PC-3 (cell line): Measurements from ENCODE around the gene IL17RA. TPM values are rescaled to one million over a fixed set of nuclear protein-coding genes. Genes with fewer than 3 reads are reported as not detected.

Experiments used
- ATAC-seq: fragments of 200-7000 bp; cut with Tn5 transposase; 2 replicates; pipeline ENCODE4 v1.9.1; 2020; ENCODE audit warnings: mild to moderate bottlenecking, moderate library complexity
- BruUV-seq: library from RNA; stranded (reverse); fragments of 400-500 nt; replicated peaks from 2 replicates; lab custom pipeline; 2021; lab: Mats Ljungman, UMichigan
- CTCF ChIA-PET: fragments of 300-600 bp; sonication (Branson Sonifier 250); formaldehyde crosslinking; loops from one replicate; lab custom pipeline; 2022; ENCODE audit warnings: antibody characterized with exemption; lab: Charles Lee
- POLR2A ChIA-PET: fragments of 300-600 bp; sonication (Branson Sonifier 250); formaldehyde crosslinking; loops from one replicate; lab custom pipeline; 2022; ENCODE audit warnings: antibody characterized with exemption; ENCODE audit not compliant: unreplicated experiment; lab: Charles Lee
- DNase-seq: peaks from one replicate; pipeline ENCODE4 v3.0.0-alpha.2; 2015
- H2AFZ ChIP-seq: fragments of 300-600 bp; sonication (generic); 2 replicates; pipeline ENCODE4 v1.6.0; 2016; ENCODE audit warnings: antibody characterized with exemption, low read length
- H3F3A ChIP-seq: fragments of 300-600 bp; sonication (generic); one replicate; pipeline ENCODE4 v1.6.0; 2017; ENCODE audit warnings: antibody characterized with exemption, low read length, control low read depth, mild to moderate bottlenecking; ENCODE audit not compliant: unreplicated experiment
- H3K27ac ChIP-seq: fragments of 300-600 bp; sonication (generic); 2 replicates; pipeline ENCODE4 v1.5.1; 2016; ENCODE audit warnings: mild to moderate bottlenecking, low read length
- H3K27me3 ChIP-seq: fragments of 300-600 bp; sonication (generic); 2 replicates; pipeline ENCODE4 v1.6.1; 2016; ENCODE audit warnings: low read length, mixed read lengths
- H3K36me3 ChIP-seq: fragments of 300-600 bp; sonication (generic); 2 replicates; pipeline ENCODE4 v1.6.1; 2016; ENCODE audit warnings: low read depth, mixed run types, low read length, mixed read lengths
- H3K4me1 ChIP-seq: fragments of 300-600 bp; sonication (generic); 2 replicates; pipeline ENCODE4 v1.5.1; 2016; ENCODE audit warnings: low read length; ENCODE audit not compliant: insufficient read depth
- H3K4me2 ChIP-seq: fragments of 300-600 bp; sonication (generic); 2 replicates; pipeline ENCODE4 v1.6.0; 2016; ENCODE audit warnings: low read length
- H3K4me3 ChIP-seq: fragments of 300-600 bp; sonication (generic); 2 replicates; pipeline ENCODE4 v1.5.1; 2016; ENCODE audit warnings: mild to moderate bottlenecking, low read length, mixed read lengths
- H3K79me2 ChIP-seq: fragments of 300-600 bp; sonication (generic); 2 replicates; pipeline ENCODE4 v1.6.1; 2017; ENCODE audit warnings: low read length, mixed read lengths
- H3K9ac ChIP-seq: fragments of 300-600 bp; sonication (generic); 2 replicates; pipeline ENCODE4 v1.6.0; 2016; ENCODE audit warnings: mild to moderate bottlenecking, low read length
- H3K9me2 ChIP-seq: fragments of 300-600 bp; sonication (generic); replicated peaks from 2 replicates; pipeline ENCODE4 v1.6.1; 2016; ENCODE audit warnings: mixed run types, low read length, mixed read lengths
- H3K9me3 ChIP-seq: fragments of 300-600 bp; sonication (generic); 2 replicates; pipeline ENCODE4 v1.6.1; 2016; ENCODE audit warnings: low read length, mixed read lengths
- H4K20me1 ChIP-seq: fragments of 300-600 bp; sonication (generic); 2 replicates; pipeline ENCODE4 v1.6.1; 2016; ENCODE audit warnings: low read length, mixed read lengths
- EZH2 ChIP-seq: fragments of 300-600 bp; sonication (generic); IDR thresholded peaks from one replicate; pipeline ENCODE4 v1.6.1; 2017; ENCODE audit warnings: antibody characterized with exemption, mild to moderate bottlenecking, low read length; ENCODE audit not compliant: unreplicated experiment
- EZH2phosphoT487 ChIP-seq: fragments of 300-600 bp; sonication (generic); IDR thresholded peaks from 2 replicates; pipeline ENCODE4 v1.6.1; 2018; ENCODE audit warnings: mild to moderate bottlenecking, antibody characterized with exemption, low read length, borderline replicate concordance
- intact Hi-C: fragments of 100-400 bp; cut with micrococcal nuclease; formaldehyde crosslinking; loops from 2 replicates; pipeline ENCODE4 v1.9.0; 2023
- total RNA-seq: library from RNA; depleted of rRNA; stranded (reverse); fragments of >200 nt; gene quantifications from 2 replicates; pipeline ENCODE4 v1.2.3, GENCODE V29; 2014
- TF ChIP-seq, protein P1 (sequence below): fragments of 300-600 bp; sonication (generic); conservative IDR thresholded peaks from 2 replicates; pipeline ENCODE4 v1.5.1; 2017; ENCODE audit warnings: antibody characterized with exemption, low read depth, mild to moderate bottlenecking, low read length

Gene IL17RA
- total RNA-seq, 1 experiment from 2014 or later = 5.9 TPM

- no peaks in the 10 kb centered on the region for H3K79me2 ChIP-seq
- CTCF ChIA-PET = no interaction called here
- H3K9ac ChIP-seq = no peak overlapping the region
- H2AFZ ChIP-seq = no peak overlapping the region
- H3K27ac ChIP-seq = no peak overlapping the region
- no peaks in the 10 kb centered on the region for H3F3A ChIP-seq
- peaks cover 11% of the 10 kb centered on the region for H3K4me1 ChIP-seq
- POLR2A ChIA-PET = no interaction called here
- no peaks in the 10 kb centered on the region for H3K9me2 ChIP-seq
- no peaks in the 10 kb centered on the region for H3K36me3 ChIP-seq
- no peaks in the 10 kb centered on the region for H4K20me1 ChIP-seq
- ATAC-seq = no peak
- BruUV-seq = no TSS peak
- no peaks in the 10 kb centered on the region for H3K9me3 ChIP-seq
- no peaks in the 10 kb centered on the region for H3K27me3 ChIP-seq
- TF ChIP-seq, protein P1, sequence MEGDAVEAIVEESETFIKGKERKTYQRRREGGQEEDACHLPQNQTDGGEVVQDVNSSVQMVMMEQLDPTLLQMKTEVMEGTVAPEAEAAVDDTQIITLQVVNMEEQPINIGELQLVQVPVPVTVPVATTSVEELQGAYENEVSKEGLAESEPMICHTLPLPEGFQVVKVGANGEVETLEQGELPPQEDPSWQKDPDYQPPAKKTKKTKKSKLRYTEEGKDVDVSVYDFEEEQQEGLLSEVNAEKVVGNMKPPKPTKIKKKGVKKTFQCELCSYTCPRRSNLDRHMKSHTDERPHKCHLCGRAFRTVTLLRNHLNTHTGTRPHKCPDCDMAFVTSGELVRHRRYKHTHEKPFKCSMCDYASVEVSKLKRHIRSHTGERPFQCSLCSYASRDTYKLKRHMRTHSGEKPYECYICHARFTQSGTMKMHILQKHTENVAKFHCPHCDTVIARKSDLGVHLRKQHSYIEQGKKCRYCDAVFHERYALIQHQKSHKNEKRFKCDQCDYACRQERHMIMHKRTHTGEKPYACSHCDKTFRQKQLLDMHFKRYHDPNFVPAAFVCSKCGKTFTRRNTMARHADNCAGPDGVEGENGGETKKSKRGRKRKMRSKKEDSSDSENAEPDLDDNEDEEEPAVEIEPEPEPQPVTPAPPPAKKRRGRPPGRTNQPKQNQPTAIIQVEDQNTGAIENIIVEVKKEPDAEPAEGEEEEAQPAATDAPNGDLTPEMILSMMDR = no peak
- TF ChIP-seq EZH2phosphoT487 (no peak), EZH2 (no peak)
- intact Hi-C loops = no loop called here
- no peak overlapping the region for H3K4me2 ChIP-seq
- DNase-seq = no peak
- H3K4me3 ChIP-seq = no peak overlapping the region
These were observed 26.2 kb downstream of the IL17RA start for GRCh38 chr22:17110791-17111550.

- no peak overlapping the region for H3K27ac ChIP-seq
- ChIA-PET CTCF (interaction anchor here (0.8 to 1.0 kb wide), 2 partner anchors 46 to 59 kb away, joined by 3 to 6 read pairs; no protein-coding TSS in a partner anchor), POLR2A (interaction anchor here (0.9 kb wide), 1 partner anchor 59 kb away, joined by 11 read pairs; no protein-coding TSS in a partner anchor)
- peak; percentile 52 for DNase-seq
- H3K9me2 ChIP-seq = no peaks in the 10 kb centered on the region
- intact Hi-C loops = loop anchor here (1.0 kb wide), 2 partner anchors 28 to 46 kb away; partner anchors contain the start of gene IL17RA
- H4K20me1 ChIP-seq = no peaks in the 10 kb centered on the region
- ATAC-seq = peak; percentile 97
- peaks cover 11% of the 10 kb centered on the region for H3K4me1 ChIP-seq
- no peaks in the 10 kb centered on the region for H3K79me2 ChIP-seq
- 0 out of 2 replicates have a peak overlapping the region, but pooled peaks have one; percentile 33 for H3K4me2 ChIP-seq
- no peak overlapping the region for H2AFZ ChIP-seq
- no peaks in the 10 kb centered on the region for H3K36me3 ChIP-seq
- H3K9me3 ChIP-seq = no peaks in the 10 kb centered on the region
- no peaks in the 10 kb centered on the region for H3F3A ChIP-seq
- H3K9ac ChIP-seq = no peak overlapping the region
- H3K4me3 ChIP-seq = no peak overlapping the region
- H3K27me3 ChIP-seq = no peaks in the 10 kb centered on the region
- no TSS peak for BruUV-seq
- TF ChIP-seq, protein P1 = no peak
- TF ChIP-seq EZH2phosphoT487 (no peak), EZH2 (no peak)
These were observed 27.8 kb downstream of the IL17RA start for GRCh38 chr22:17112491-17113042.

- no peak overlapping the region for H3K4me2 ChIP-seq
These were observed 28.8 kb downstream of the IL17RA start for GRCh38 chr22:17113600-17113999.

More at GRCh38 chr22:17113600-17113999, 28.8 kb downstream of the IL17RA start:
- Histone ChIP-seq H3K9me2 (no peaks in the 10 kb centered on the region), H3K36me3 (no peaks in the 10 kb centered on the region), H3K27me3 (no peaks in the 10 kb centered on the region), H3K79me2 (no peaks in the 10 kb centered on the region), H3F3A (no peaks in the 10 kb centered on the region), H3K9me3 (no peaks in the 10 kb centered on the region), H3K4me3 (no peak overlapping the region), H4K20me1 (no peaks in the 10 kb centered on the region), H3K4me1 (peaks cover 11% of the 10 kb centered on the region), H3K27ac (no peak overlapping the region), H3K9ac (no peak overlapping the region), H2AFZ (no peak overlapping the region)
- ChIA-PET POLR2A (no interaction called here), CTCF (no interaction called here)
- intact Hi-C loops = no loop called here
- DNase-seq = no peak
- ATAC-seq = no peak
- no TSS peak for BruUV-seq
- TF ChIP-seq, protein P1 = no peak
- TF ChIP-seq EZH2phosphoT487 (no peak), EZH2 (no peak)
